H54 (cell line): ENCODE data around the gene CDH22.

ENCODE experiments used
- DNase-seq: peaks from one replicate; pipeline ENCODE4 v3.0.0; 2011; ENCODE audit warnings: low spot score, mixed read lengths; ENCODE audit not compliant: insufficient read length
- FAIRE-seq: peaks from 3 replicates; lab custom pipeline; 2011; peaks lifted over from hg19 to GRCh38; lab: Jason Lieb, UNC
- POLR2A ChIP-seq: IDR thresholded peaks from 2 replicates; pipeline ENCODE4 v1.6.1; 2011; ENCODE audit warnings: low read depth, mild to moderate bottlenecking, low read length

Gene CDH22

DNA sequence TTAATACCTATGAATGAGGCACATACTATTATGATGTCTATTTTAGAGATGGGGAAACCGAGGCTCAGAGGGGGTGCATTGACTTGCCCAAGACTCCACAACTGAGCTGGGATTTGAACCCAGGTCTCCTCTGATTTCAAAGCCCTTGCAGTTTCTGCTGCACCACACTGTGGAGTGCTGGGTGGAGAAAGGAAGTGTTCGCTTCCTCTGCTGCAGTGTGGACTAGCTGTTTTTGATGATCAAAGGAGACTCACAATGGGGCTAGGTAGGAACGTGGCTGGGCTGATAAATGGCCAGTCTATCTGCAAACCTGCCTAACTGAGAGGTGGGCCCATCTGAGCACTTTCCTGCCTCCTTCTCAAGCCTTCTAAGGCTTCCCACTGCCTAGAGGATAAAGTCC, 102.9 kb downstream of the CDH22 start:
- DNase-seq (no peak), FAIRE-seq (no peak)

DNA sequence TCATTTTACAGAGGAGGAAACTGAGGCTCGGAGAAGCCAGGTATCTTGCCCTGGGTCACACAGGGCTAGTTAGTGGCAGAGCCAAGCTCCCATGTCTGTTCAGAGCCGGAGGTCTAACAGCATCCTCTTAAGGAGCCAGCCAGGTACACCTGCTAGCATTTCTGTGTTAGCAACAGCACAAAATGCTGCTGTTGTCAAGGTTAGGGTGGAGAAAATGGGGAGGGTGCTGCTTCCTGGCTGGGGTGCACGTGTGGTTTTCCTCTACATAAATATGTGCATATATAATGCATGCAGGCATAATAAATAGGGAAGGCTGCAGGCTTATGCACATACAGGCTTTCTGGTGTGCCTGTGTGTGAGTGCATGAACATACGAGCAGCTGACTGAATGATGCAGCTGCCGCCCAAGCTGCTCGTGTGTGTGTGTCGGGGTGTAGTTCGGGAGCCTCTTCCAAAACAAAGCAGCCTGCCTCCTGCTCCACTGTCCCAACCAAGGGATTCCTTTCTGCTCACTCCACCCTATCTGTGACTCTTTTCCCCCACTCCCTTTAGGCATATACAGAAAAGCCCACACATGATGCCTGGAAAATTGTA, 103.6 kb downstream of the CDH22 start:
- no peak for FAIRE-seq
- no peak for TF ChIP-seq POLR2A

More for the DNA sequence above, 102.9 kb downstream of the CDH22 start:
- TF ChIP-seq POLR2A: no peak

DNA sequence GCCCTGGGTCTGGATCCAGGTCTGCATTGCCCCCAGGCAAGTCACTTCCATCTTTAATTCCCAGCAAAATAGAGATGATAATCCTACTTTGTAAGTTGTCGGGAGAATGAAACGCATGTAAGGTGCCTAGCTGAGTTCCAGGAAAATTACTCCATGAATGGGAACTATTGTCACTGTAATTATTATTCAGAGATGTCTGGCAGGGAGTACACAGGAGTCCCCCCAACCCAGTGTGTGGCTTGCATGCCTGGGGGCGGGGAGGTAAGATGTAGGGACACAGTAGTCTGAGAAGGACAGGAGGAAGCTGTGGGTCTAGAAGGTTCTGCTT, 104.8 kb downstream of the CDH22 start:
- TF ChIP-seq POLR2A: no peak
- no peak for FAIRE-seq
- no peak for DNase-seq

More for the DNA sequence above, 103.6 kb downstream of the CDH22 start:
- DNase-seq: no peak

DNA sequence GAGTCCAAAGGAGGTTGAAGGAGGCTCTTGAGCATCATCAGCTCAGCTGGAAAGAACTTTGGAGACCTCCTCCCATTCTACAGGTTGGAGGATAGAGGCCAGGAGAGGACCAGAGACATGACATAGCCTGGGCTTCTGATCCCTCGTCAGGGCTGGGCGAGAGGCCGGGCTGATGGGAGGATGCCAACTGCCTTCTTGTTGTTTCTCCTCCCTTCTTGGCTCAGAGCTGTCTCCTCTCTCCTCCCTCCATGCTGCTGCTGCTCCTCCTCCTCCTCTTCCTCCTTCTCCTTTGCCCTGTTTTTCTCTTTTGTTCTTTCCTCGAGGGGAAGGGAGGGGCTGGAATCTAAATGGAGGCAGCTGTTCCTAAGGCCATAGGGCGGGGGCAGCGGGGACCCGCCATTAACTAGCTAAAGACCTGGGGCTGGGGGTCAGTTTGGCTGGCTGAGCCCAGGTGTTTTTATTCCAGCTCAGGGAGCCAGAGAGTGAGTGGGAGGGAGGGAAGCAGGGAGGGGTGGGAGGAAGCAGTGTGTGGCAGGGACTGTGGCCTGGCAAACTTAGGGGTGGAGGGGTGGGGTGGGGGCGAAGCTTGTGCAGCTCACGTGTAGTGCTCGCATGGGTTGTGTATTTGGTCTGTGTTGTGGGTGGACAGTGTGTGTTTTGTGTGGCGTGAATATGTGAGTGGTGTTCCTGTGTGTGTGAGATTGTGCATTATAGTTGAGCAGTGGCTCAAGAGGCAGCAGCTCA, 105.4 kb downstream of the CDH22 start:
- FAIRE-seq (no peak), DNase-seq (no peak)
- no peak for TF ChIP-seq POLR2A

DNA sequence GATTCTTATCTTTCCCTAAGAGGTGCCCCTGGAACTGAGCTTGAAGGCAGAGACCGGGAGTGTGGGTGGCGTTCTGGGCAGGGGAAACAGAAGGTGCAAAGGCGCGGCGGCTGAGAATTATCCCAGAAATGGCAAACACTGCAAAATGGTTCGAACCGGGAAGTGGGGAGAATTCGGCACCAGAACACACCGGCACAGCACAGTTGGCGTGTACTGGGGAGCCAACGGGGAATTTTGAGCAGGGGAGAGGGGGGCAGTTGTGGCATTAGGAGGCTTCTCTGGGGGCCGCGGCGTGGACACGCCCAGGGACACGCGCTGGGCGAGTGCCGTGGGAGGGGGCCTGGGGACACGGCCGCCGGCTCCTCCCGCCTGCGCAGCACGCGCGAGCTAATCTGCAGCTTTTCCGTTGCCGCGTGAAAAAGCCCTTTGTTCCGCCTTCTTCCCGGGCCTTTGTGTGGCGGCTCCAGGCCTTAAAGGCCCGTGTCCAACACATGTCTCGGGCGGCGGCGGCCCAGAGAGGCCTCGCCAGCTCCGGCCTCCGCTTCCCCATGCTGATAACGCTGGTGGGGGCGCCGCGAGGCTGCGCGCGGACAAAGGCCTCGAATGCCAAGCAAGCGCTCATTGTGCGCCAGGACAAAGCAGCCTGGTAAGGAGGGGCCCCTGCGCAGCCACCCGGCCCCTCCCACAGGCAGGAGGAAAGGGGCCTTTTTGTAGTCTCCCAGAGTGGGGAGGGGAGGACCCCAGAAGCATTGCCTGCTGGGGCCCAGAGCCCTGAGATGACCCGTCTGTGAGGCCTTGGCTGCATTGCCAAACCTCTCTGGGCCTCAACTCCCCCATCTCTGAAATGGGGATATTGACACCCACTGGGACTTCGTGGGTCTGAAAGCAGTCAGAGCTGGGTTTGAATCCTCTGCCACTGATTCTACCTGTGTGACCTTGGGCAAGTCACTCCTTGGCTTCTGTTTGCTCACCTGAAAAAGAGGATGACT, 107.4 kb downstream of the CDH22 start:
- DNase-seq (no peak), FAIRE-seq (no peak)
- no peak for TF ChIP-seq POLR2A

DNA sequence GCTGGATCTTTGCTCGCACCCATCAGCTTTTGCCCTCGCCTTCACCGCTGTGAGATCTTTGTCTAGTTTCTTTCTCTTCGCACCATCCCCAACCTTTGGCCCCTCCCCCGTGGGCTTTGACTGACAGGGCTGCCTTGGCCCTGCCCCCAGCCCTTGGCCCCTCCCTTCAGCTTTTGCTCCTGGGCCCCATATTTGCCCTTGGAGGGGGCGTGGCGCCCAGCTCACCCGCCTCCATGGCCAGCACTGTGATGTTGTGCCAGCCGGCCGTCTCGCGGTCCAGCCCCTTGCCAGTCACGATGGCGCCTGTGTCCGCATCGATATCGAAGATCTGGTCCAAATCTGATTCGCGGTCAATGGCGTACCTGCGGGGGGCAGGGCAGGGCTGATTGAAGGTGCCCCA, 109.1 kb downstream of the CDH22 start:
- FAIRE-seq: no peak
- TF ChIP-seq POLR2A: no peak
- DNase-seq: no peak

DNA sequence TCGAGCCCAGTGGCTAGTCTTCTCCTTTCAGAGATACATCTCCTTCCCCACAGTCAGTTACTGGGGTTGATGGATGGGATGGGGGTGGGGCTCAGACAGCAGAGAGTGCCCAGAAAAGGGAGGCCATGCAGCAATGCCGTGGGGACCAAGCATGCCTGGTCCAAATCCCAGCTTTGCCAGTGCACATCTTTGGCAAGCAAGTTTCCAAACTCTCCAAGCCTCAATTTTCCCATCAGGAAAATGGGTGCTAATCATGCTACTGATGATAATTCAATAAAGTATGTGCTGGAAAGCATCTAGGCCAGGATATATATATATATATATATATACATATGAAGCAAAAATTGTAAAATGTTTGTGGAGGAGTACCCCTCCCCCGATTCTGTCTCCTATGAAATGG, 111.3 kb downstream of the CDH22 start:
- TF ChIP-seq POLR2A: no peak
- no peak for FAIRE-seq

DNA sequence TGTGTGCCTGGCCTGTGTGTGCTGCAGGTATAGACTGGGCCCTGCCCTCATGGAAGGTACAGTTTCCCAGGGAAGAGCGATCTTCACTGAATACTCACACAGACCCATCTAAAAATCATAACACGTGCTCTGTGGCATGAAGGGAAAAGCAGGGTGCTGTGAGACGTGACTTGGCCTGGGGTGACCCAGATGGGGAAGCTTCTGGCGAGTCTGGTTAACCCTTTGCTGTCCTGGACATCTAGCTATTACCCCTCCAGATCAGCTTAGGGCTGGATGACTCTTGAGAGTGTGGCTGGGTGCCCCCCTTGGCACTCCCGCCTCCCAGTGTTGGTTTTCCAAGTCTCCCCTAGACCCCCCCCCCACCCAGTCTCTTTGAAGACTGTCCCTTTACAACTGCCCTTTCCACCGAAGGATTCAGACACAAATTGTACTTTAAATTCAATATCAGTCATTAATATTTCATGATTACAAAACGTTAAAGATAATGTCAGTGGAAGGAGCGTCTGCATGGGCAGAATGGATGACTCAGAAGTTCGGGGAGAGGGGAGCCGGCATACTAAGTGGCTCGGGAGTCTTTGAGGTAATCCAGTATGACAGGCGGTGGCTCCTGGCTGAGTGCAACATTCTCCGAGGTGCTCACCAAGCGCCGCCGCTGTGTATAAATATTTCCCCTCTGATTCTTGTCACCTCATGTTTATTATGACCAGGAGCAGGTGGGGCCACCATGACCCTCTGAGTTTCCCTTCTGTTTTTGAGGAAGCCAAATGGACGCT, 112.8 kb downstream of the CDH22 start:
- DNase-seq (no peak), FAIRE-seq (no peak)
- no peak for TF ChIP-seq POLR2A

More for the DNA sequence above, 111.3 kb downstream of the CDH22 start:
- DNase-seq: no peak

DNA sequence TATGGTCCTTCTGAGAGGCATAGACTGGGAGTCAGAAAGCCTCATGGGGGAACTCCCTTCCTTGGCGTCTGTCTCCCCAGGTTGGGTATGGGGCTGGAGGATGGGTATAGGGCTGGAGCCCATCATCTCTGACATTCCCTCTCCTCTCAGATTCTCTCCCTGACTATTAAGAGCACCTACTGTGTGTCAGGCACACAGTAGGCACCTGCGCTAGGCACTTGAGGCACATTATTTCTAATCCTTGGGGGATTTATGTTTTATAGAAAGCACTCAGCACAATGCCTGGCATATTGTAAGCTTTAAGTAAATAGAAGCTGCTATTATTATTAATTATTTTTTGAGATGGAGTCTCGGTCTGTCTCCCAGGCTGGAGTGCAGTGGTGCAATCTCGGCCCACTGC, 113.9 kb downstream of the CDH22 start:
- no peak for FAIRE-seq
- no peak for TF ChIP-seq POLR2A

DNA sequence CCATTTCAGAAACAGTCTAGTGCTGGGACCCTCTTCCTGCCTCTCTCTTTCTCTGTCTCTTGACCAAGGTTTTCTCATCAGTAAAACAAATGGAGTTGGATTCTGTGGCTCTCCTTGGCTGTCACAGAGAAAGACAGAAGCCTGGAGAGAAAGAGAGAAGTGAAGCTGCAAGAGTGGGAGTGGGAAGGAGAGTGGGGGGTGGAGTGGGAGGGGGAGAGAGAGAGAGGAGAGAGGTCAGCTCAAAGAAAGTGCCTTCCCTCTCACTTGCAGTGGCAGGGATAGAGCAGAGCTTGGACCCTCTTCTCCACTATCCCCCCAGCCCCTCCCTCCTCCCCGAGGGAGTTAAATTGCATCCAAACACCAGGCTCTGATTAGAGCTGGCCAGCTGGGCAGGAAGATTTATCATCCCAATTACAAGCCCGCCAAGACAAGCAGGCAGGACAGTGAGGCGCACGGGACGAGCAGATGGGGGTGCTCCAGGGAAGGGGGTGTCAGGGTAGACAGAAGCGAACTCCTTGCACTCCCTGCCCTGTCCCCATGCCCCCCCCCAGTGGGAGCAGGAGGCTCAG, 115.8 kb downstream of the CDH22 start:
- no peak for TF ChIP-seq POLR2A
- DNase-seq (no peak), FAIRE-seq (no peak)

More for the DNA sequence above, 113.9 kb downstream of the CDH22 start:
- no peak for DNase-seq

DNA sequence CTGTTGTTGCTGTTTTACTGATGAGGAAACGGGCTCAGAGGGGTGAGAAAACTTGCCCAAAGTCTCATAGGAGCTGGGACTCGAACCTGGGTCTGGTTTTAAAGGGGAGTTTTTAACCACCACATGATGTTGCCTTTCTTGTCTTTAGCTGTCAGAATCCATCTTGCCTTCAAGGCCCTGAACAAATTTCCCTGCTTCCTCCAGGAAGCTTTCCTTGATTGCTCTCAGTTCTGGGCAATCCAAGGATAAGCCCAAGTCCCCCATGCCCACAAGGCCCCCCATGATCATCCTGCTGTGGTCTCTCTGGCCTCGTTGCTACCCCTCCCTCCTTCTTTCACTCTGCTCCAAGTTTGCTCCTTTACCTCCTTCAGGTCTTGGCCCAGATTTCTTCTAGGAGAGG, 116.7 kb downstream of the CDH22 start:
- no peak for TF ChIP-seq POLR2A
- FAIRE-seq: no peak

DNA sequence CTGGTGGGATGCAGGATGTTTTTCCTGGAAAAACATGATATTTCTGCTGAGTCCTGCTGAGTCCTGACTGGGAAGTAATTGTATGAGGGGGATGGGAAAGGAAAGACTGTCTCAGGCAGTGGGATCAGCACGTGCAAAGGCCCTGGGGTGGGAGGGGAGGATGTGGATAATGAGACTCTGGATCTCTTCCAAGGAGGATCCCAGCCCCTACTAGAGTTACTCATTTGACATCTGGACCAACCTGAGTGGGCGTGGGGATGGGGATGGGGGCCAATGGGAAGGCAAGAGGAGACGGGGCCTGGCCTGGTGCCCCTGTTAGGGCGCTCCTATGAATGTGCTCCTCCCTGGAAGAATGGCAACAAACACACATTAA, 117.1 kb downstream of the CDH22 start:
- no peak for TF ChIP-seq POLR2A
- DNase-seq: no peak
- no peak for FAIRE-seq

More for the DNA sequence above, 116.7 kb downstream of the CDH22 start:
- DNase-seq: no peak
